22Rv1 (cell line): ENCODE data around the gene PPP6R3.

ENCODE experiments used
- H3K27ac ChIP-seq: fragments of 450-650 bp; 2 replicates; pipeline ENCODE4 v1.5.1; 2017
- CTCF ChIP-seq: fragments of 450-650 bp; IDR thresholded peaks from 2 replicates; pipeline ENCODE4 v1.5.1; 2017; ENCODE audit warnings: mild to moderate bottlenecking
- ZFX ChIP-seq: fragments of 450-650 bp; IDR thresholded peaks from 2 replicates; pipeline ENCODE4 v1.6.1; 2017; ENCODE audit warnings: antibody characterized with exemption, borderline replicate concordance

PPP6R3 gene

GRCh38 chr11:68584991-68585524, 124.5 kb downstream of the PPP6R3 start:
- TF ChIP-seq ZFX (no peak), CTCF (no peak)
- no peak overlapping the region for H3K27ac ChIP-seq

DNA sequence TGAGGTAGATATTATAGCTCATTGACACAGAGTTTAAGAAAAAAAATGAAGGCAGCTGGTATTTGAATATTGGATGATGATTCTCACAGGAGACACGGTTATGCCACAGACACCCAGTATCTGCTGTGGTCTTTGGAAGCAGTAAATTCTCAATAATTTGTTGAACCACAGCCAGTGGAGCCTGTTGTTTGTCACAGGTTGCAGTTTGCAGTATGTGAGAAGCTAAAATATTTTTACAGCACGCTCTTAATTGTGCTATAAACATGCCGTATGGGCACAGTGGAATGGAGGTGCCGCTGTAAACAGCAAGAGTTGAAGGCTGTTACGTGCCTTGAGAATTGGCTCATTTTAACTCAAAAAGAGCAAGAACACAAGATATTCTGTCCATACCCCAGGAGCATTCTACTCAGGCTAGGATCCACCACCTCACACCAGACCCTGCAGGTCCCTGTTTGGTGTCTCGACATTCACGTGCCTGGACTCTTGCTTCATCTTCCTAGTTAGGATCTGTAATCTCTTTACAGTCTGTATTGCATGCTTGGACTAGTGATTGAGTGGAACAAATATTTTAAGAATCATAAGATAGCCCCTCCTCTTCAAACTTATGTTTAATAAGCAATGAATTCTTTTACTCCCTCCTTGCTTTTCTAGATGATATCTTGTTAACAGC, 129.1 kb downstream of the PPP6R3 start:
- no peak overlapping the region for H3K27ac ChIP-seq
- TF ChIP-seq ZFX (no peak), CTCF (no peak)

DNA sequence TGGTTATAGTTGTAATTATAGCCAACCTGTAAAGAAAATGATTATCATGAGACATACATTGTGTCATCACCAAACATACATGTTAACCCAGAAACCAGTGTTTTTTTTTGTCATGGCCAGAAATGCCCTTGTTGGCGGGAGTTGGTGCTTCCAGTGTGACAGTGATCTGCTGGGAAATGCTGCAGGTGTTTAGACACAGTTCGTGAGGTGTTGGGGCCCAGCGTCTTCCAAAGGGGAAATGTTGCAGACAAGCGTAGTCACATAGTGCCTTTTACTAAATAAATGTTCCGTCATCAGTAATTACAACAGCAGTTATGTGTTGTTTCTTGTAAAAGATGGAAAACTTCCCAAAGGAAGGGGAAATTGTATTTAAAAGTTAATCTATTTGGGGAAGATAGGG, 131.2 kb downstream of the PPP6R3 start:
- no peak overlapping the region for H3K27ac ChIP-seq
- no peak for TF ChIP-seq CTCF

GRCh38 chr11:68593441-68593840, 132.9 kb downstream of the PPP6R3 start:
- TF ChIP-seq ZFX (no peak), CTCF (no peak)
- no peak overlapping the region for H3K27ac ChIP-seq

DNA sequence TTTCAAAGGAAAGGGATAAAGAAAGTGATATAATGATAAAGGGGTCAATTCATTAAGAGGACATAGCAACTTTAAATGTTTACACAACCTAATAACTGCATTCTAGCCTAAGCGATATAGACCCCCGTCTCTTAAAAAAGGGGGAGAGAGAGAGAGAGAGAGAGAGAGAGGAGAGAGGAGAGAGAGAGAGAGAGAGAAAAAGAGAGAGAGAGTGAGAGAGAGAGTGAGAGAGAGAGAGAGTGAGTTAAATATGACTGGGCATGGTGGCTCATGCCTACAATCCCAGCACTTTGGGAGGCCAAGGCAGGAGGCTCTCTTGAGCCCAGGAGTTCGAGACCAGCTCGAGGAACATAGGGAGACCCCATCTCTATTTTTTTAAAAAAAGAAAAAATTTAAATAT, 133.6 kb downstream of the PPP6R3 start:
- TF ChIP-seq ZFX = no peak
- no peak overlapping the region for H3K27ac ChIP-seq

DNA sequence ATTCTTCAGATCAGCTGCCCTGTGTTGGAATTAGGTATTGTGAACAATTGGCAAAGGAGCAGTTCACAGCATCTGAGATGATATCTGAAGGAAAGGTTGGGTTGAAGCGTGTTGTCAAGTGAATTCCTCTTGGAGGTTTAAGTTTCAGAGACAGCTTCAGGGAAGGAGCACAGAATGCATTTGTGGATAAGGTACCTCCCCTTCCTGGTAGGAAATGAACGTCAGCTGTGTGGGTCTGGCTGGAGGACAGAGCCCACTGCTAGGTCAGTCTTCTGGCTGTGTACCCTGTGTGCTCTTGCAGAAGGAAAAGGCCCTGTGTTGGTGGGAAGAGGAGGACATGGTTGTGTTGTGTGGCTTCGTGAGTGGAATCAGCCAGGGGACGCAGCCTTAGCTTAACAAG, 135.7 kb downstream of the PPP6R3 start:
- TF ChIP-seq ZFX (no peak), CTCF (no peak)

GRCh38 chr11:68598816-68599653, 138.5 kb downstream of the PPP6R3 start:
- no peak for TF ChIP-seq ZFX
- no peak for TF ChIP-seq CTCF
- H3K27ac ChIP-seq = no peak overlapping the region

More for the DNA sequence above, 135.7 kb downstream of the PPP6R3 start:
- H3K27ac ChIP-seq = no peak overlapping the region
